ENCODE results near the gene RAB7B.

Gene RAB7B

DNA sequence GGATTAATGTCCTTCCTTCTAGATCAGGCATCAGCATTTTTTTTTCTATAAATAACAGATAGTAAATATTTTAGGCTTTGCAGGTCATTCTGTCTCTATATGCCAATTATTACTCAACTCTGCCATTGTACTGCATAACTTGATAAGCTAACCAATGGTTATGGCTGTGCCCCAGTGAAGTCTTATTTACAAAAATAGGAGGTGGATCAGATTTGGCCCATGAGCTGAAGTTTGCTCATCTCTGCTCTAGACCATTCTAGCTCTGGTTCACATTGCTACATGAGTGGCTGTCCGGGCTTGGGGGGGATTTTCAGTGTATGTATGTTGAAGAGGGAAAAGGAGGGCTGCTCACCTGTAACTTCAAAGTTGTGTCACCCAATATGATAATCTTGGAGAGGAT lies 10.1 kb downstream of the RAB7B start:
- TF ChIP-seq, protein P1, sequence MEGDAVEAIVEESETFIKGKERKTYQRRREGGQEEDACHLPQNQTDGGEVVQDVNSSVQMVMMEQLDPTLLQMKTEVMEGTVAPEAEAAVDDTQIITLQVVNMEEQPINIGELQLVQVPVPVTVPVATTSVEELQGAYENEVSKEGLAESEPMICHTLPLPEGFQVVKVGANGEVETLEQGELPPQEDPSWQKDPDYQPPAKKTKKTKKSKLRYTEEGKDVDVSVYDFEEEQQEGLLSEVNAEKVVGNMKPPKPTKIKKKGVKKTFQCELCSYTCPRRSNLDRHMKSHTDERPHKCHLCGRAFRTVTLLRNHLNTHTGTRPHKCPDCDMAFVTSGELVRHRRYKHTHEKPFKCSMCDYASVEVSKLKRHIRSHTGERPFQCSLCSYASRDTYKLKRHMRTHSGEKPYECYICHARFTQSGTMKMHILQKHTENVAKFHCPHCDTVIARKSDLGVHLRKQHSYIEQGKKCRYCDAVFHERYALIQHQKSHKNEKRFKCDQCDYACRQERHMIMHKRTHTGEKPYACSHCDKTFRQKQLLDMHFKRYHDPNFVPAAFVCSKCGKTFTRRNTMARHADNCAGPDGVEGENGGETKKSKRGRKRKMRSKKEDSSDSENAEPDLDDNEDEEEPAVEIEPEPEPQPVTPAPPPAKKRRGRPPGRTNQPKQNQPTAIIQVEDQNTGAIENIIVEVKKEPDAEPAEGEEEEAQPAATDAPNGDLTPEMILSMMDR (IDR thresholded peaks at IDR 0.05; ENCODE audit: low read depth, low read length) = no peak

DNA sequence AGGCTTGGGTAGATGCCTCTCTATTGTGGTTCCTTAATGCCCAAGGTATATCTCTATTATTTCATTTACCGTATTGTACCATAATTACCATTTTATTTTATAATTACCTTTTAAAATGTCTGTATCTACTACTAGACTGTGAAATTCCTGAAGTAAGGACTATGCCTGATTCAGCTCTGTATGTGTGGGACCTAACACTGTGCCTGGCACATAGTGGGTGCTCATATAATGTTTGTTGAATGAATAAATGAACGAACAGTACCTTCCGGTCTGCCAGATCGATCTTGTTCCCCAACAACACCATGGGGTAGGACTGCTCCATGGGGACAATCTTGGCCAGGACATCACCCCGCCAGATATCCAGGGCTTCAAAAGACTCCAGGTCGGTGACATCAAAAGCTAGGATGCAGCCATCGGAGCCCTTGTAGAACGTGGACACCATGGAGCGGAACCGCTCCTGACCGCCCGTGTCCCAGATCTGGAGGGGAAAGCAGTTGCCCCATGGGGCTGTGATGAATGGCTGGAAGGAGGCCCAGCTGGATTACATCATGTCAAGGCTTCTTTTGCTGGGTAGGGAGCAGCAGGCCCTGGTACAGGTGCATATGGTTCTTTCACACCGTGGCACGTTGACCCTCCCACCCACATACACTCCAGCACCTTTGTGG lies 10.8 kb downstream of the RAB7B start:
- no peak for DNase-seq (ENCODE audit: extremely low read depth, low read depth)
- TF ChIP-seq, protein P1 (IDR thresholded peaks at IDR 0.05; ENCODE audit: low read depth, low read length) = no peak

More for the DNA sequence above, 10.1 kb downstream of the RAB7B start:
- no peak for DNase-seq (ENCODE audit: extremely low read depth, low read depth)

DNA sequence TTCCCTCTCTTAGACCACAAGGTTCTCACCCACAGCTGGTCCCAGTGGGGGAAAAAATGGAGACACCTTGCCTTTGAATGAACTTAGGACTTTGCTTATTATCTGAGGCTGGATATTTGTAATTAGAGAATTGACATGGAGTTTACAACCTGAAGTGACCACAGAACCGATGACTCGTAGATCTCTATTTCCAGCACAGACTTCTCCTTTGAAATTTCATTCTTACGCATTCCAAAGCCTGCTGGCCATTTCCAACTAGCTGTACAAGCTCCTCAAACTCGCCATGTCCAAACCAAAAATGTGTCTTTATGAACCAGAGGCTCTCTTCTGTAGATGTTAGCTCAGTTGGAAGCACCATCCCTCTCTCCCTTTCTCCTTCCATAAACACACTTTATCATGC lies 12.0 kb downstream of the RAB7B start:
- DNase-seq (ENCODE audit: extremely low read depth, low read depth) = no peak
- TF ChIP-seq, protein P1 (IDR thresholded peaks at IDR 0.05; ENCODE audit: low read depth, low read length) = no peak

DNA sequence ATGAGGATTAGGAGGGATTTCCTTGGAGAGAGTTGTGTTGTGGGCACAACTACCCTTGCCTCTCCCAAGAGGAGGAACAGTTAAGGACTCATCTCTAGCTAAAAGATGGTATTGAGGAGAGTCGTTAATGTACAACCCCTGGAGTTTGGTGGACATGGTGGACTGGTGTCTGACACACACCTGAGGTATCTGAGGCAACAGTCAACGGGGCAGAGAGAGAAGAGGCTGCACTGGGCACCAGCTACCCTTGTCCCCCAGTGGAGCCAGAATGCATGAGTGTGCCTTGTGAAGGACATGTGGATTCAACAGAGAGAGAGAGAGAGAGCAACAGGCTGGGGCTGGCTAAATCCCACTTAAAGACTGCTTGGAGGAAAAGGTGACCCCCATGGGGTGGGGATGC lies 13.0 kb downstream of the RAB7B start:
- DNase-seq (ENCODE audit: extremely low read depth, low read depth) = no peak
- TF ChIP-seq, protein P1 (IDR thresholded peaks at IDR 0.05; ENCODE audit: low read depth, low read length) = no peak

DNA sequence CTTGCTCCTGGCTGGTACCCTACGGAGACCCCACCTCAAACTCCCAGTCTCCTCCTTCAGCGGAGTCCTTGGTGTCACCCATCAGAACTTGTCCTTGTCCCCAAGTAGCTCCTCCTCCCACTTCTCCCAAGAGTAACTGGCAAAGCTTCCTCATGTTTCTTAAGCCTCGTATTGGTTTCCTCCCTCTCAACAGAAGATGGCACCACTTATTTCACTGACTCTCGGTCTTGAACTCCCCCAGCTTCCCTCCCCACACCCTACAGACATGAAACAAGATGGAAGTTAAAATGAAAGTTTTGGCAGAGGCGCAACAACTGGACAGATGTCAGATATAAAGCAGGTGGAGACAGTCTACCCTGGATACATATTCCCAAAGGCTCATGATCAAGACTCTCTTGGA lies 13.4 kb downstream of the RAB7B start:
- TF ChIP-seq, protein P1 (IDR thresholded peaks at IDR 0.05; ENCODE audit: low read depth, low read length) = no peak
- no peak for DNase-seq (ENCODE audit: extremely low read depth, low read depth)

DNA sequence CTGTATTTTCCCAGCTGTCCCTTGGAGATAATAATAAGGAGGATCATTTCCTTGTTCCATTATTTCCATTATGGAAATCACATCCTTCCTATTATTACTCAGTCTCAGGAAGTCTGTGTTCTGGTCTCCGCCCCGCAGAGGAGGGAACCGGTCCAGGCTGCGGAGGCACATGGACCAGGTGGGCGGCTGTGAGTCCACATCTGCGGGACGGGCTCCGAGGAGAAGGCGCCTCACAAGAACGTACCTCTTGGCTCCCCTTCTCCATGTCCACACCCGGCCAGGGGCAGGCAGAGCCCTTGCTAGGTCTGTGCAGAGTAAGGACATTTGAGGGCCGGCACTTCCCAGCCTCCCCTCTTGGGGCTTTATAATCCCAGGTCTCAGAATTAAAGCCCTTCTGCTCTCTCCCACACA lies 14.6 kb downstream of the RAB7B start:
- TF ChIP-seq, protein P1 (IDR thresholded peaks at IDR 0.05; ENCODE audit: low read depth, low read length) = no peak
- no peak for DNase-seq (ENCODE audit: extremely low read depth, low read depth)

DNA sequence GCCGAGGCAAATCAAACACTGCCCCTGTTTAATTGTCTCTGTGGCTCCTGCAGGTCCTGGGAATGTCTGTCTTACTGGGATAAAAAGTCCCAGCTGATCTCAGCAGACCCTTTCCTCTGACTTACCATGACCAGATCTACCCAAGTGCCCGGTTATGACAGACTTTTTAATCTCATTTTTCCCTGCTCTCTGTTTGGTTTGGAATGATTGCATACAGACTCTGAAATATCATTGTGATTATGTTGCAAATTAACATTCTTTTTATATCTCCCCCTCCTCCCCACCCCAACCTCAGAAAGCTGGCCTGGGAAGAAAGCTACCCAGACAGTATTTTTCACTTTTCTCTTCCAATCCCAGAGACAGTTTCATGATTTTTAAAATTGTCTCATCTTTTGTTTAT lies 16.3 kb downstream of the RAB7B start:
- TF ChIP-seq, protein P1 (IDR thresholded peaks at IDR 0.05; ENCODE audit: low read depth, low read length) = no peak
- no peak for DNase-seq (ENCODE audit: extremely low read depth, low read depth)
